GM21526 (cell line): Measurements from ENCODE around the gene DCDC1.

Experiments
- ATAC-seq: cut with Tn5 transposase; IDR thresholded peaks from one replicate; pipeline ENCODE4 v1.9.1; 2021; ENCODE audit warnings: moderate library complexity; ENCODE audit not compliant: unreplicated experiment, low FRiP score

The DCDC1 gene

DNA sequence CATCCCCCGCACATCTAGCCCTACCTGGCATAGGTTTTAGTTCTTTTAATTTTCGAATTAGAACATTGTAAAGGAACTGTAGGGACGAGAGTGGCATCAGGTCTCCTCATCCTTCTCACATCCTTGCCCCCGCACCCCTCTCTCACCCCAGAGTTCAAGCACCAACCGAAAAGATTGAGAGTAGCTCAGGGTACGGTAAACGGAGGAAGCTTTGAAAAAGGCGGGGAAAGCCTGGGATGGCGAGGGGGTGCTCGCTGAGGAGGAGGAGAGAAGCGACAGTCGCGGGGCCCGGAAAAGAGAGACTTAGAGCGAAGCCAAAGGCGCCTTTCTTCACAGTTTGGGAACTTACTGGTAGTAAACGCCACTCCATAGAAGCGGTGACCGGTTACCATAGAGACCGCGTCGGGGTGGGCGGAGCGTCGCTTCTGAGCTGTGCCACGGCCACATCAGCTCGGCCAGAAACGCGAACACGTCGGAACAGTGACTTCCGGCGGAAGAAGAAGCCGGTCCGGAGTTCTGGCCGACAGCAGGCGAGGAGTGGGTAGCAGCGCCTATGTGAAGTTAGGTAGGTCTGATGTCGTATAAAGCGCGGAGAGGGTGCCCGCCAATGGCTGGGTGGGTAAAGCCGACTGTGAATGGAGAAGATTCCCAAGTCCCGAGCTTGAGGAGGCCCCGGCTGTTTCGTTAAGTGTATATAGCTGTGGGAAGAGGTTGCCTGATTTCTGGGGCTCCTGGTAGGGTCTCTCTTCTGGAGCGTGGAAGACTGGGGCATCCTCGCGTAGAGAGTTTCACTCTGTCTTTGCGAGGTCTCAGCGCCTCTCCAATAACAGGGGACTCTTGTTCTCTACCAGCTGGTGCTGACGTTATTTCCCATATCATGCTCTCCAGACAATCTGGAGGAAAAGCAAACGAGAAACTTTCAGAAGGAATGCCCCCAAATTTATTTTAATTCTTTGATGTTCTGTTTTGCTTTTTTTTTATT, at the start of gene DCDC1, which contains the start of gene DNAJC24:
Gene DCDC1, minus strand, starts transcription at position 392 of the 982 bp plus-strand sequence. CDS start 41,459 bp downstream, outside the sequence.
Gene DNAJC24, plus strand, starts transcription at position 513 of the 982 bp plus-strand sequence. CDS start 889 bp downstream, outside the sequence.
- ATAC-seq, result peak; percentile 99

DNA sequence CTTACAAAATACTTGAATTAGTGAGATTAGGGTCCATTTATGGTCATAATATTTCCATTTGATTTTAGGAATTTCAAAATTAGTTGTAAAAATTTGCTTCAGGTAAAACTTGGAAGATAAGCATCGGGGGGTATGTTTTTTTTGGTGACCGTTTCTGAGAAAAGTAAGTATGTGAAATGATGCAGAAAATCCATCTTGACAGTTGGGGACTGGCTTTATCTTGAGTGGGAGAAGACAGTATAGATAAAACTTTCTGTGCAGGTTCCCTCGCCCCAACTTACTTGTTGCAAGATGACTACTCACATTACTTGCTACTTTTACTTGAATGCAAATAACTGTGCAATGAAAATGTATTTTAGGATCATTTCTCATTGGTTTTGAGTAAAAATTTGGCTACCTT, 49.6 kb upstream of the DCDC1 start:
- ATAC-seq, result no peak

- ATAC-seq, result no peak
These were observed 48.3 kb upstream of the DCDC1 start for GRCh38 chr11:31417816-31418215.

DNA sequence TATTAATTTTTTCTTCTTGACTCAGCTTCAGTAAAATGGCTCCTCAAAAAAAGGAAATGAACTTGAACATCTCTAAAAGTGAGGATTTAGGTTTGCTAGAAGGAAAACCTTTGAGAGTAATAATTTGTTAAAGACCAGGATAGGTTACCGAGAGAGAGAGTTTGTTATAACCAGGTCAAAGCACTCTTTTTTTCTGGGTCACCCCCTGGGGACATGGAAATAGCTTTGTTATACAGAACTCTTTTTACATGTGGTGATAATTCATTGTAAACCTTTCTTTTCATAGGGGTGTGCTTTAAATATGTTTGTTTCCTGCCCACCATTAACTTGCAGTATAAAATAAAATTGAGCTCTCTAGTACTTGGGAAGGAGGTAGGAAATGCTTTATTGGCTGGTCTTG, 47.8 kb upstream of the DCDC1 start:
- ATAC-seq, result no peak

- ATAC-seq, result no peak
These were observed 45.9 kb upstream of the DCDC1 start for GRCh38 chr11:31415435-31415834.

GRCh38 chr11:31414338-31414737, 44.8 kb upstream of the DCDC1 start:
- no peak for ATAC-seq

DNA sequence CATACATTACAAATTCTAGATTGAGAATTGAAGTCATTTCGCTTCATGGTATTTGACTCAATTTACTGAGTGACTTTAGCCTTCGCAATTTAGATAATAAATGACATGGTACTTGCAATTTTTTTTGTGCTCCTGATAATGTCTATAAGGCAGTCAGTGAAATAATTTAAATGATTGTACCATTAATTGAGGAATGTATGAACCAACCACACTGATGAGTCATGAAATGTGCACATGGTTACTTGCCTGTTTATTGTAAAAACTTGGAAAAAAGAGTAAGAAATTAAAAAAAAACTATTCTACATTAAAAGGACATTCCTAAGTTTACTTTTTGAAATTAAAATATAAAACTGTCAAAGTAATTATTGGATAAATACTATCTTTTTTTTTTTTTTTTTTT, 43.4 kb upstream of the DCDC1 start:
- no peak for ATAC-seq

DNA sequence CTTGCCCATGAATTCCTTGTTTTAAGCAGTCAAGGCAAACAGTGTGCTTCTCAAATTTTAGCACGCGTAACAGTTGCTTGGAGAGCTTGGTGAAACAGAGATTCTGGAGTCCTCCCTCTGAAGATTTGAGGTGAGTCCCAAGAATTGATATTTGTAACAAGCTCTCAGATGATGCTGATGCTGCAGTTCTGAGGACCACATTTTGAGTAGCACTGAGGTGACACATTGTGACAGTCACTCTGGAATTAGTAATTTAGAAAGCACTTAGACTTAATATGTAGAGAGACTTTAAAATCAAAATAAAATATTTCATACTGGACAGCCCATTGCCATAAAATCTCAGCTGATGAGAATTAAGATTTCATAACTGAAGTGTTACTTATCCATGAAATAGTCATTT, 38.7 kb upstream of the DCDC1 start:
- no peak for ATAC-seq

GRCh38 chr11:31404614-31405013, 35.1 kb upstream of the DCDC1 start:
- ATAC-seq, result no peak

- no peak for ATAC-seq
These were observed 27.8 kb upstream of the DCDC1 start for GRCh38 chr11:31397239-31397834.

DNA sequence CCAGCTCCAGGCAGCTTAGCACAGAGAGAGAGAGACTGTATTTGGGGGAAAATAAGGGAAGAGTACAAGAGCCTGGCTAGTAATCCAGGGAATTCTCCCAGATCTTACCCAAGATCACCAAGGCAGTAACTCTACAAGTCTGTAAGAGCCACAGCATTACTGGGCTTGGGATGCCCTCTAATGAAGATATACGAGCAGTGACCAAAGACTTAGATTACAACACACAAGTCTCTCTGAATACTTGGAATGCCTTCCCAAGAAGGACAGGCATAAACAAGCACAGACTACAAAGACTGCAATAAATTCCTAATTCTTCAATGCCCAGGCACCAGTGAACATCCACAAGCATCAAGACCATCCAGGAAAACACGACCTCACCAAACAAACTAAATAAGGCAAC, 17.8 kb upstream of the DCDC1 start:
- no peak for ATAC-seq

GRCh38 chr11:31383116-31383515, 13.6 kb upstream of the DCDC1 start:
- ATAC-seq, result no peak

DNA sequence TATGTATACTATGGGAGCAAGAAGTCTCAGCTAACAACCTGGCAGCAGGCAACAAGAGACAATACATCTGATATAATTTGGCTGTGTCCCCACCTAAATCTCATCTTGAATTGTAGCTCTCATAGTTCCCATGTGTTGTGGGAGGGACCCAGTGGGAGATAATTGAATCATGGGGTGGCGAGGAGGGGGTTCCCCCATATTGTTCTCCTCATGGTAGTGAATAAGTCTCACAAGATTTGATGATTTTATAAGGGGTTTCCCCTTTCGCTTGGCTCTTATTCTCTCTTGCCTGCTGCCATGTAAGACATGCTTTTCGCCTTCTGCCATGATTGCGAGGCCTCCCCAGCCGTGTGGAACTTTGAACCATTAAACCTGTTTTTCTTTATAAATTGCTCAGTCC, 6.3 kb upstream of the DCDC1 start:
- no peak for ATAC-seq

GRCh38 chr11:31366795-31367194, 2.7 kb downstream of the DCDC1 start:
- no peak for ATAC-seq

DNA sequence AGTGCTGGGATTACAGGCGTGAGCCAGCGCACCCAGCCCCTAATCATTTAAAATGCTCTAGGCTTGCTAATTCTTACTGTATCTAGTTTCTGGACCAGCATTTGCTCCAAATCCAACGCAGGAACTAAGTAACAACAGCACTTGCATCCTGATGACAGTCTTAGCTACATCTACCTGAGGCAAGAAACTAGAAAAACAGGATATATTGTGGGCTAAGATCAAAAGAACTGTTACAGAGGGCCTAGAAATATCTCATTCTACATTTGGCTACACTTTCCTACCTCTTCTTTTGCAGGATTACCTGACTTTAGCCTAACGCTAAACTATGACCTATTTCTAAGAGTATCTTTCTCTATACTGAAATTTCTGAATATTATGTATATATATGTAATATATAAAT, 7.8 kb downstream of the DCDC1 start:
- ATAC-seq, result no peak

DNA sequence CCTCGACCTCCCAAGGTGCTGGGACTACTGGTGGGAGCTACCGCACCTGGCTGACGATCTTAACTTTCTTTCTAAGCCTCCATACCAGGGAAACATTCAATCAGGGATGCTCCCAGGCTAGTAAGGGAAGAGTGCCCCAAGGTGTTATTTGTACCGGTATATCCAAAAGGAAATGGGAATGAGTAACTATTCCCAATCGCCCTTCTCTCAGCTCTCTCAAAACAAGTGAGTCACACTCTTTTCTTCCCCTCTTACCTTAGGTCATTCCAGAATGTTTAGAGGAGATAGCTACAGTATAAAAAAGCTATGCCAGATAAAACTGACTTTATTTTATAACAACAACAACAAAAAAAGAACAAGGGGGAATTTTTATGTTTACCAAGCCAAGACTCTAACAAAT, 13.7 kb downstream of the DCDC1 start:
- ATAC-seq, result no peak

DNA sequence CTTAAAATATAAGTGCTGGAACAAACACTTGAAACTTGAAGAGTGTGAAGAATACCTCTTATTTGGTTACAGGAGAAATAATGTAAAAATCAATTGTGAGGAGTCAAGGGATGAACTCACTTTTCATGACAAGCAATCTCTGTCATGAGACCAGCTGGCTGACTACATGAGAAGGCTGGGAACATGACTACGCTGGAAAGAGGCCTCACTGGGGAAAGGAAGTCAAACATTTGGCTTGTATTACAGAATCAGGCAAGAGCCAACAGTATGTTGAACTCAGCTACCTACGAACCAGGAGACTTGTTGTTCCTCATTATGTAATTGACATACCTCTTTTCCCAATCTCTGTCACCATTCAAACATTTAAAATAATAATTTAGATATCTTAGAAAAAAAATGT, 14.4 kb downstream of the DCDC1 start:
- no peak for ATAC-seq

DNA sequence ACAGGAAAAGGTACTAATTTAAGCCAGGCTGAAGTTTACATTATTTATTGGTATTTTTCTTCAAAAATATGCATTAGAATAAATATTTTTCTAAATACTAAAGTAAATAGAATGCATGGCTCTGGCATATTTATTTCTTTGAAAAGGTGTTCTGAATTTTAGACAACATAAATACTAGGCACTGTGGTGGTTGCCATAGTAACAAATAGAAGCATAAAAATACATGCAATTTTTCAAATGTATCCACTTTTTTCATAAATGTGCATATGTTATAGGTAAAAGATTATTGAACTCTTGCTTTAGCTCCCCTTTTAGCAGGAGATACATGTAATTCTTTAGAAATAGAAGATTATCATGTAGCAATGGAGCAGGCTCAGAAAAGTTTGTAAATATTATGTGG, 18.4 kb downstream of the DCDC1 start:
- ATAC-seq, result no peak

DNA sequence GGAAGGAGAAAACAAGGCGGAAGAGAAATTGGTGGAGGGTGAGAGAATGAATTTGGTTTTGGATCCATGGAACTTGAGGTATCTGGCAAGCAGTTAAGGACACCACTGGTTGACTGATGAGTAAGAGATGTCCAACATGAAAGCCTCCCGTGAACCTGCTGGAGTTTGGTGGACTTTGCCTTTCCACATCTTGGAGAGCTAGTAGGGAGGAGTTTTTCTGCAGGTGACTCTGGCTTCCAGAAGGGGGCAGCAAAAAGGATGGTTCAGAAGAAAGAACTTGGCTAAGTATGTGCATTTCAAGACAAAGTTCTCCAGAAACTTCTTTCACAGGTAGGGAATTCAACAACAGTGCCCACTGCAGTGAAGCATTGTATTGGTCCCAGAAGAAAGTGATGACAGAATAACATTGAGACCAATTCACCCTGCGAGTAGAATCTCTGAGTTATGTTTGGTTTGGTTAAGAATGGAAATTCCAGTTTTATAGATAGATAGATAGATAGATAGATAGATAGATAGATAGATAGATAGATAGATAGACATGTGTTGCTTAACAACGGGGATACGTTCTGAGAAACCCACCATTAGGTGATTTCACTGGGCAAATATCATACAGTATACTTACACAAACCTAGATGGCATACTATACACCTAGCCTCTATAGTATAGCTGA, 28.5 kb downstream of the DCDC1 start:
- no peak for ATAC-seq

DNA sequence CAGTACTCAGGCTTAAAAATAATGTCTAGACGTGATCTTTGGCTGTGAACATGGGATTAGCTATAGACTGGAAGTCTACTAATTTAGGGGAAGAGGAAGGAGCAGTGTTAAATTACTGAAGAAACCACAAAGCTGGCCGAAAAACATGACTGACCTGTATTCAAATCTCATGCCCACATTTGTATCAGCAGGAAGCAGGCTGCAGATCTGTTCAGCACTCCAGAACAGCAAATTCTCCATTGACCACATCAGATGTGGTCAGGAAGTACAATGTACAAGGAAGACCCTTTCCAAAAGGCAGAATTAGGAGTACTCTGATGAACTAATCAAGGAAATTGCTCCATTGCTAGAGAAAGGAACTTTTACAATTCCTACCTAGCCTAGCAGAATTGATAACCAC, 31.7 kb downstream of the DCDC1 start:
- no peak for ATAC-seq

- no peak for ATAC-seq
These were observed 40.8 kb downstream of the DCDC1 start for GRCh38 chr11:31328697-31329096.
